M059J (cell line): ENCODE results near the gene HSD17B1. TPM values are rescaled to one million over a fixed set of nuclear protein-coding genes. Genes with fewer than 3 reads are reported as not detected.
"Not testable (repeated sequence)": the region's sequence is repeated elsewhere in the genome, so short reads cannot be mapped to it uniquely, and the experiment has no call there.

Experiments used
- DNase-seq: peaks from one replicate; pipeline ENCODE4 v3.0.0-alpha.2; 2012; ENCODE audit warnings: low read depth
- total RNA-seq: library from RNA; depleted of rRNA; stranded (reverse); fragments of >200 nt; shearing (Covaris generic); gene quantifications from 2 replicates; pipeline ENCODE4 v1.2.3, GENCODE V29; 2014; rRNA removed

The HSD17B1 gene
- 0.54 TPM in 1 of 2 replicates, not detected in the other for total RNA-seq

DNA sequence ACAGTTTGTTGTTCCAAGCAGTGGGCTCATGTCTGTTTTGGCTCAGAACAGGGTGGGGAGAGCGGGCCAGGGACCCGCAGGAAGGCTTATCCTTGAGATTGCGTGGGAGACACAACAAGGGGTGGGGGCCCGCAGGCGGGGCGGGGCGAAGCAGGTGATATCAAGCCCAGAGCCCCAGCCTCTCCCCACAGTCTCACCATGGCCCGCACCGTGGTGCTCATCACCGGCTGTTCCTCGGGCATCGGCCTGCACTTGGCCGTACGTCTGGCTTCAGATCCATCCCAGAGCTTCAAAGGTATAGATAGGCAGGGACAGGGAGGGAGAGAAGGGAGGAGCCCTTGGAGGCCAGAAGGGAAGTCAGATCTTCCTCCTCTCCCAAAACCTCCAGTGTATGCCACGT, at the start of gene HSD17B1:
Gene HSD17B1, plus strand, starts transcription at position 188 of the 400 bp plus-strand sequence. Its CDS starts 11 bp downstream, at position 199.
- DNase-seq = not testable (repeated sequence)

- DNase-seq = no peak
Observed at GRCh38 chr17:42502926-42503325, 49.8 kb upstream of the HSD17B1 start.

- no peak for DNase-seq
Observed at GRCh38 chr17:42507671-42508070, 45.1 kb upstream of the HSD17B1 start.

GRCh38 chr17:42508426-42509165, 44.1 kb upstream of the HSD17B1 start:
- no peak for DNase-seq

- DNase-seq = no peak
Observed at GRCh38 chr17:42509409-42509808, 43.3 kb upstream of the HSD17B1 start.

GRCh38 chr17:42509841-42510240, 42.9 kb upstream of the HSD17B1 start:
- no peak for DNase-seq

- DNase-seq = no peak
Observed at GRCh38 chr17:42512246-42512645, 40.5 kb upstream of the HSD17B1 start.

DNA sequence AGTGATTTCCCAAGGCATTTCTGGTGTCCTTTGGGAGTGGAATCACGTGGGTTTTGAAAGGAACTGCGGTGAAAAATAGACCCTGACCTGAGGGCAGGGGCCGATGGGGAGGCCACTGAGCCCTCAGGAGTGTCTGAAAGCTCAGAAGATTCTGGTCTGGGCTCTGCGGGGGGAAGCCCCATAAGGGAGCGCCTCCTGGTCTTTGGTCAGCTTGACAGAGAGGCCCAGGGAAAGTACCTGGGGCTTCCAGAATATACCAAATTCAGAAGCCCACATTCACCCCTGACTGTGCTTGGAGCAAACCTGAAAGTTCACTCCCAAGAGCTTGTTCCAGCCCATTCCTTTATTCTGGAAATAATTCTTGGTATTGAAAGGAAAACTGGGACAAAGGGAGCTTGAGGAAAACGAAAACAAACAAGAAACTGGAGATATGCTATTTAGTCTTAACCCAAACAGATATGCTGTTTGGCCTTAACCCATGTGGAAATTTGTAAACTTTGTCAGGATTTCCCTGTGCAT, 39.9 kb upstream of the HSD17B1 start:
- DNase-seq = no peak

GRCh38 chr17:42513686-42514085, 39.0 kb upstream of the HSD17B1 start:
- no peak for DNase-seq

GRCh38 chr17:42514279-42514678, 38.4 kb upstream of the HSD17B1 start:
- no peak for DNase-seq

DNA sequence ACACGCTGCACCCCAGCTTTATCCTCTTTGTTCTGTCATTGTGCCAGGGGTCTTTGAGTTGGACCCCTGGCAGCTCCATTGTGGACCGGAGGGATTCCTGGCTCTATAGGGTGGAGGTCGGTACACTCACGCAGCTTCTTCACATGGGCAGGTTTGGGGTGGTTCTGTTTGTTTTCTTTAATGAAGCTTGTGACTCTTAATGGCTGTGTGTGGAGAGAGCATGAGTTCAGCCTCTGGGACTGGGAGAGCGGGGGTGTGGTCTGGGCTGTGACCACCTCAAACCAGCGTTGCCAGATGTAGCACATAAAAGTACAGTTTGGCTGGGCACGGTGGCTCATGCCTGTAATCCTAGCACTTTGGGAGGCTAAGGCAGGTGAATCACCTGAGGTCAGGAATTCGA, 37.9 kb upstream of the HSD17B1 start:
- no peak for DNase-seq

GRCh38 chr17:42517516-42517915, 35.2 kb upstream of the HSD17B1 start:
- peak; percentile 91 for DNase-seq

DNA sequence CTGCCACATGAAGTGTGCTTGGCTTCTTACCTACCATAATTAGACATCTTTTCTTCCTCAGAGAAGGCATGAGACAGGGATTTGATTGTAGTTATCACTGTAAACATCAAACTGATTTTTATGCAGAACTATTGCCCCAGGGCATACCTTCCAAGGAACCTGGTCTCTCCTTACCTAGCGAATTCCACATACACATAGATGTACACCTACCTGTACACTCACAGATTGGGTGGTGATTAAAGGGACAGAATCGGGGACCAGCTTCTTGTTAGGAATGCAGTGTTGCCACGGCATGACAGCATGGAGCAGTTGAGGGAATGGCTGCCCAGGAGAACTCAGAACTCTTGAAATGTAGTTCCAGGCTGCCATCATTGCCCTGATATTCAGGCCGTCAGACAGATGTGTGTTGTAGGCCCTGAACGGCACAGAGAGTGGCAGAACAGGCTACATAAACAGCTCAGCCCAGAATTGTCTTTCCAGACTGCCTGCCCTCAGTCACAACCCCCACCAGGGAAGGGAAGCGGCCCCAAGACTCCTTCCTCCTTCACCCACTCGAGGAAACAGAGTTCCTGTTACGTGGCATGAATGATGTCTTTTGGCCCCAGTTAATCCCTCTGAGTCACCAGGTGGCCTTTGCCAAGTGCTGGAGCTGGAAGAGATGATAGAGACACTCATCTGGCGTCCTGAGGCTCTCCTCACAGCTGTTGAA, 34.5 kb upstream of the HSD17B1 start:
- DNase-seq = peak; percentile 98

GRCh38 chr17:42518755-42519545, 33.8 kb upstream of the HSD17B1 start:
- peak; percentile 81 for DNase-seq

DNA sequence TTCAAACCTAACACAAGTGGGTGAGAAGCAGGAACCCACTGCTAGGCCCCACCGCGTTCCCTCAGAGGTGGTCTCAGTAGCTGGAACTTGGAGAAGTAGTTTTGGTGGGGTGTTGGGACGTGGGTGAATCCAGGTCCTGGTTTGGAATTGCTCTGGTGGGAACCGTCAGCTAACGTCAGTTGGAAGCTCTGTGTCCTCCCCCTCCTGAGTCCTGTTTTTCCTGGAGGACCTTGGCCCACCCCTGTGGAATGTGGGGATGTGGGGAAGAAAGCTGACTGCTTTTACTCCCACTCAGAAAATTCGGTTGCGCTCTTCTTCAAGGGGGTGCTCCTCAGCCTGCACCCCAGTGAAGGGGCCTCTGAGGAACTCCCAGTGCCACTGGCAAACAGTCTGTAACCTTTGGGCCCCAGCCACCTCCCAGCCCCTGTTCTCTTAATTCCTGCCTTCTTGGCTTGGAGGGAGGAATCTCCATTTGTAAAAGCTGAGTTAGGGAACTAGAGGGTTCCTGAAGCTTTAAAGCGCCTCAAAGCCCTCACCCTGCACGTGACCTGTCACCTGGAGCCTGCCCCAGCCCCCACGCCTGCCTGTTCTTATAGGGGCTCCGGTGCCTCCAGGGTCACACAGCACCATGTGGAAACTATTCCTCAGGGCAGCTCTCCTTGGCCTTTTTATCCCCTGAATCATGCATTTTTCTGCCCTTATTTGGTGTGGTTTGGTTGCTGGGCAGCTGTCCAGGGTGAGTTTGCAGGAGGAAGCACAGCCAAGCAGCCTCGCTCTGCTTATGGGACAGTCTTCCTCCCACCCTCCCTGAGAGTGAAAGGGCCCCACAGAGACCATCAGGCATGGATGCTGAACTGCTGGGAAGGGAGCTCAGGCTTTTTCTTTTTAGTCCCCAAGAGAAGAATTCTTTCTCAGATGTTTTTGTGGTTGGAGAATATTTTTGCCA, 32.9 kb upstream of the HSD17B1 start:
- peak; percentile 99 for DNase-seq

DNA sequence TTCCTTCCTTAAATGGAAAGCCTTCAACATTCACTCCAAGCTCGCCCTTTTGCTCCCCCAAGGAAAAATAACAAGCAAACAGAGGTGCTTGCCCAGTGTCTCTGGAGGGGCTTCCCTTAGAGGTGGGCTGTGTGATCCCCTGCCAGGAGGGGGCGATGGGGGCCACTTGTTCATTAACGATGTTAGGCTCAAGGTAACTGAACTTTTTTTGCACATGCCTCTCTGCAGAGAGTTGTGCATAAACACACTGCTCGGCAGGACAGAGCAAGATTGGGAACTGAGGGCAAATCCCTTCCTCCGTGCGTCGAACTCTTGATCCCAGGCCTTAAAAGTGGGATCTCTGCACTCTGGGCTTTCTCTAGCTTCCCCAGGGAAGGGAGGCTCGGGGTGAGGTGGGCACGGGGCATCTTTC, 32.2 kb upstream of the HSD17B1 start:
- DNase-seq = no peak

- peak; percentile 82 for DNase-seq
Observed at GRCh38 chr17:42521036-42521435, 31.7 kb upstream of the HSD17B1 start.

DNA sequence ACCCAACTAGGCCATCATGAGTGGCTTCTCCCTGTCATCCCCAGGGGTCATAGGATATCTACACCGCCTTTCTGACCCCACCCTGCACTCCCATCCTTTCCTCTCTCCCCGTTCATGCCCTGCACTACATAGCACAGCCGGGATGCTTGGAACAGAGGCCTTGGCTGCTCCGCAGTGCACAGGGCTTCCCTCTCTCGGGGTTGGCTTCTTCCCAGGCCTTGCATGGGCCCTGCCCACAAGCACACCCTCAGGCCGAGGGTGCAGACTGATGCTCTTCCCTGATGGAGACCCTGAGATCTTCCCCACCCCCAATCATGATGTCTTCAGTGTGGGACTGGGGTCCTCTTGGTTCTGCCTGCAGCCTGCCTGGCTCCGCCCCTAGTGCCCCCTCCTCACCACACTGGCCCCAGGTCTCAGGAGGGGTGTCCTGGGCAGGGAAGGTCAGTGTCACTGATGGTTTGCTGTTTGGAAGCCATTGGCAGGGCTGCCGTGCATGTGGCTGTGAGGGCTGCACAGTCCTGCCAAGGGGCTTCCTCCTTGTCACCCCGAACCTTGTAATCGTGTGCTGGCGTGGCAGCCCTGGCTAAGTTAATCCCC, 31.0 kb upstream of the HSD17B1 start:
- peak; percentile 20 for DNase-seq

DNA sequence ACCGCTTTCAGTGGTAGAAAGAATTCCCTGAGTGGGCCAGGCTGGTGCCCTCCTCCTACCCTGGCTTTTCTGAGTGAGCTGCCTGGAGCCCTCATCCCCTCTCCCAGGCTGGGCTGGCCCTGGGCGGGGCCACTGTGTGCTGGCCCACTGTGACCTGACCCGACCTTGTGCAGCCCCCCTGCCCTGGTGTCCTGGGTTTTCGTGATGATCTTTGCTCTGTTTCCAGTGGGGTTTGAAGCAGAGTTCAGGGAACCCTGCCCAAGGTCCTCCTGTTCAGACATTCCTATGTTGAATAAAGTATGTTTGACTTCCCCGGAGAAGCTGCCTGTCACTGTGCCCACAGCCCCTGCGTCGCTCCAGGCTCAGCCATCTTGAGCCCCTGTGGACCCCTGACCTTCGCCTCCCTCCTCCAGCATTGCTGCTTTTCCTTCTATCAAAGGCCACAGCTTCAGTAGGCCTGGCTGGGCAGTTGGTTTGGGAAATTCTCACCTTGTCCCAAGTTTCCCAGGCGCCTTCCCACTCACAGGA, 30.4 kb upstream of the HSD17B1 start:
- DNase-seq = no peak

GRCh38 chr17:42522798-42523278, 29.9 kb upstream of the HSD17B1 start:
- no peak for DNase-seq
